ENCODE data around the gene ARL4A. TPM values are rescaled to one million over a fixed set of nuclear protein-coding genes. Genes with fewer than 3 reads are reported as not detected.

Gene ARL4A
- total and polyA plus RNA-seq, 2 of the 8 experiments (the other 6 are each of a cell fraction or from before 2014, with no cell fraction given) = 14.5 to 29.2 TPM

DNA sequence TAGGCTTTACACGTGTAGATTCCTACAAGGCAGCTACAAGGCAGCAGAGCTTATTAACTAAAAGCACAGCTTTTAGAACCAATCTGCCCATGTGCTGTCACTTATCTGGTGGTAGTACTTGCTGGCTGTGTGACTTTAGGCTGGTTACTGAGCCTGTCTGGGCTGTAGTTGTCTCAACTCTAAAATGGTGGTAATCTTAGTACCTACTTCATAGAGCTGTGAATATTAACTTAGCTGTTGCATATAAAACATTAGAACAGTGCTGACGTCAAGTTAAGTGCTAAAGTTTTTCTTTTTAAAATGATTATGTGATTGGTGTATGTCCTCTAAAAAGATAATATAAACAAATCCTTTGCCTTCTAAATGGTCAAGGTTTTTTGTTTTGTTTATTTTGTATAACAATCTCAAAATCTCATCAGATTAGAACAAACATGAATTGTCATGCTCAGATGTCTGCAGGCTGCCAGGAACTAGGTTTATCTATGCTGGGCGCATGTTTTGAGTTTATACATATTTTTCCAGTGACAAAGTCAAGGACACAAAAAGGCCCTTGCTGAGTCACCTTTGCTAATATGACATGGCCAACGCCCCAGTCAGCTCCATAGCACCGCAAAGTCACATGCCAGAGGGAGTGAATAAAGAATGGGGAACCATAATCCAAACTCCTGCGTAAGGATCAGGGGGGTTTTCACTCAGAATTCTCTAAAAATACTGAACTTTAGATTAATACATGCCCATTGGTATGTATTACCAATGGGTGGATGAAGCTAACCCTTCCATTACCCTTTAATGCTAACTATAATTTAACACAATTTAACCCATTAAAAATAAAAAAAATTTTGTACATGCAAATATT is 39.8 kb upstream of the ARL4A start:
- Histone ChIP-seq H3K4me2 (ENCODE audit: insufficient read depth in 1 of 2, low read depth in 2 of 2, low read length in 2 of 2) (no peak overlapping the region), H3K23me2 (ENCODE audit: low read depth, low read length) (no peaks in the 10 kb centered on the region), H2BK15ac (ENCODE audit: low read length) (0 out of 2 replicates have a peak overlapping the region, but pooled peaks have one; percentile 32), H3K4me1 (replicated peaks in 1 of 4; ENCODE audit: control insufficient read depth in 3 of 4, insufficient read depth in 4 of 4, low read length in 3 of 4) (peaks cover 0 to 8% (median 1%) of the 10 kb centered on the region in 4 experiments; a peak in 4 of 7 replicates), H3K4me3 (ENCODE audit: extremely low read depth in 1 of 4, insufficient read depth in 2 of 4, low read depth in 3 of 4, low read length in 4 of 4) (no peak overlapping the region), H2BK120ac (replicated peaks; ENCODE audit: low read depth, low read length) (no peak overlapping the region), H4K8ac (ENCODE audit: extremely low read depth, insufficient read depth, low read length) (no peak overlapping the region), H3K23ac (ENCODE audit: insufficient read length) (no peak overlapping the region), H3K79me1 (ENCODE audit: low read depth, low read length) (no peaks in the 10 kb centered on the region), H4K5ac (ENCODE audit: insufficient read length, low read depth, low read length) (no peak overlapping the region), H4K91ac (replicated peaks; ENCODE audit: insufficient read length, low read length) (no peak overlapping the region), H3K56ac (replicated peaks; ENCODE audit: insufficient read length, low read depth, low read length) (no peak overlapping the region), H2BK12ac (ENCODE audit: low read depth, low read length) (no peak overlapping the region), H4K20me1 (replicated peaks in 1 of 2; ENCODE audit: control insufficient read depth in 1 of 2, insufficient read depth in 2 of 2, low read length in 2 of 2) (no peaks in the 10 kb centered on the region), H3K14ac (ENCODE audit: insufficient read length) (no peak overlapping the region), H3K9ac (replicated peaks in 1 of 4; ENCODE audit: extremely low read depth in 1 of 4, low read depth in 3 of 4, low read length in 3 of 4) (no peak overlapping the region; a peak in 1 of 7 replicates), H2AK5ac (ENCODE audit: low read depth, low read length) (no peak overlapping the region), H3K9me3 (ENCODE audit: insufficient read depth in 2 of 2, low read depth in 1 of 2, low read length in 1 of 2) (no peaks in the 10 kb centered on the region), H2AFZ (ENCODE audit: low read length) (no peak overlapping the region), H3K27ac (ENCODE audit: low read depth, low read length) (no peak overlapping the region), H2BK5ac (ENCODE audit: low read depth, low read length) (no peak overlapping the region; the same call in 1 of the 2 replicates), H3K79me2 (ENCODE audit: control insufficient read depth in 1 of 2, insufficient read depth in 2 of 2, low read length in 2 of 2) (no peaks in the 10 kb centered on the region), H3K4ac (replicated peaks; ENCODE audit: insufficient read length, low read depth, low read length) (no peak overlapping the region), H3K27me3 (replicated peaks in 1 of 4; ENCODE audit: control insufficient read depth in 3 of 4, extremely low read depth in 1 of 4, insufficient read depth in 3 of 4, low read length in 3 of 4) (no peaks in the 10 kb centered on the region), H3K18ac (ENCODE audit: extremely low read depth, low read length) (no peak overlapping the region), H2BK20ac (ENCODE audit: low read length) (no peak overlapping the region), H3K36me3 (ENCODE audit: control insufficient read depth in 2 of 4, insufficient read depth in 4 of 4, low read length in 3 of 4) (no peaks in the 10 kb centered on the region)
- DNase-seq (ENCODE audit: low read depth in 1 of 2, low spot score in 2 of 2) = no peak
- POLR2A ChIA-PET (ENCODE audit: partially characterized antibody) = no interaction called here
- CTCF ChIA-PET (ENCODE audit: partially characterized antibody) = interaction anchor here (0.6 to 4.1 kb wide), 7 partner anchors 8 to 611 kb away, joined by 3 to 19 read pairs (median 3); no protein-coding TSS in a partner anchor
- peak; percentile 36 for FAIRE-seq
- WGBS, 2 experiments (ENCODE audit: extremely low coverage in 1 of 2, insufficient coverage in 1 of 2, insufficient read length in 1 of 2, insufficient replicate concordance in 2 of 2, low coverage in 1 of 2, low lambda C conversion rate in 2 of 2, missing lambda C conversion rate in 1 of 2) = 81% methylated on average over 6 of the region's 6 CpGs; no CpG with 5 or more reads in 1 of the 2 experiments
- TF ChIP-seq CTBP2 (IDR thresholded peaks at IDR 0.05; ENCODE audit: borderline replicate concordance, insufficient read depth, insufficient read length, low read length) = no peak
- TF ChIP-seq NANOG (IDR thresholded peaks at IDR 0.05; ENCODE audit: insufficient read depth, low read depth, low read length, poor library complexity, severe bottlenecking) = no peak
- TF ChIP-seq HDAC2 (IDR thresholded peaks at IDR 0.05; ENCODE audit: borderline replicate concordance in 1 of 2, low read depth in 2 of 2, low read length in 2 of 2) = peak in 1 of 2 experiments; percentile 45; a peak in 1 of 4 replicates
- no peak for TF ChIP-seq TAF1 (IDR thresholded peaks at IDR 0.05; ENCODE audit: low read depth, low read length)
- TF ChIP-seq RBBP5 (IDR thresholded peaks at IDR 0.05; ENCODE audit: borderline replicate concordance, low read depth, low read length) = no peak
- TF ChIP-seq HDAC6 (IDR thresholded peaks at IDR 0.05; ENCODE audit: low read depth, low read length) = no peak
- TF ChIP-seq, protein P1, sequence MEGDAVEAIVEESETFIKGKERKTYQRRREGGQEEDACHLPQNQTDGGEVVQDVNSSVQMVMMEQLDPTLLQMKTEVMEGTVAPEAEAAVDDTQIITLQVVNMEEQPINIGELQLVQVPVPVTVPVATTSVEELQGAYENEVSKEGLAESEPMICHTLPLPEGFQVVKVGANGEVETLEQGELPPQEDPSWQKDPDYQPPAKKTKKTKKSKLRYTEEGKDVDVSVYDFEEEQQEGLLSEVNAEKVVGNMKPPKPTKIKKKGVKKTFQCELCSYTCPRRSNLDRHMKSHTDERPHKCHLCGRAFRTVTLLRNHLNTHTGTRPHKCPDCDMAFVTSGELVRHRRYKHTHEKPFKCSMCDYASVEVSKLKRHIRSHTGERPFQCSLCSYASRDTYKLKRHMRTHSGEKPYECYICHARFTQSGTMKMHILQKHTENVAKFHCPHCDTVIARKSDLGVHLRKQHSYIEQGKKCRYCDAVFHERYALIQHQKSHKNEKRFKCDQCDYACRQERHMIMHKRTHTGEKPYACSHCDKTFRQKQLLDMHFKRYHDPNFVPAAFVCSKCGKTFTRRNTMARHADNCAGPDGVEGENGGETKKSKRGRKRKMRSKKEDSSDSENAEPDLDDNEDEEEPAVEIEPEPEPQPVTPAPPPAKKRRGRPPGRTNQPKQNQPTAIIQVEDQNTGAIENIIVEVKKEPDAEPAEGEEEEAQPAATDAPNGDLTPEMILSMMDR (IDR thresholded peaks at IDR 0.05; ENCODE audit: control extremely low read depth in 1 of 3, insufficient read depth in 1 of 3, low read depth in 1 of 3, low read length in 3 of 3) = no peak
- TF ChIP-seq KDM1A (IDR thresholded peaks at IDR 0.05; ENCODE audit: borderline replicate concordance, low read length) = peak; percentile 64; the same call in 1 of the 2 replicates

All from H1 (cell line).